ENCODE data around the gene CCDC12. TPM values are rescaled to one million over a fixed set of nuclear protein-coding genes. Genes with fewer than 3 reads are reported as not detected.

Gene CCDC12
- total RNA-seq, 1 experiment from 2014 or later, result 44.2 TPM

- intact Hi-C loops (cut with micrococcal nuclease), result no loop called here
- TF ChIP-seq CTCF (conservative IDR thresholded peaks at IDR 0.05; ENCODE audit: low read depth, low read length), result no peak
- TF ChIP-seq EZH2 (IDR thresholded peaks at IDR 0.05; ENCODE audit: low read length, unreplicated experiment), result no peak
- no peak for TF ChIP-seq EZH2phosphoT487 (IDR thresholded peaks at IDR 0.05; ENCODE audit: borderline replicate concordance, low read length)
- no peak overlapping the region for H3K27ac ChIP-seq (ENCODE audit: low read length)
Observed at GRCh38 chr3:47017504-47018268, 41.1 kb upstream of the CCDC12 start.

GRCh38 chr3:47016934-47017435 lies 40.4 kb upstream of the CCDC12 start:
- H3K27ac ChIP-seq (ENCODE audit: low read length), result no peak overlapping the region
- TF ChIP-seq EZH2phosphoT487 (IDR thresholded peaks at IDR 0.05; ENCODE audit: borderline replicate concordance, low read length) (no peak), CTCF (conservative IDR thresholded peaks at IDR 0.05; ENCODE audit: low read depth, low read length) (no peak), EZH2 (IDR thresholded peaks at IDR 0.05; ENCODE audit: low read length, unreplicated experiment) (no peak)
- H3K9me2 ChIP-seq (replicated peaks; ENCODE audit: low read length), result no peaks in the 10 kb centered on the region
- H3K4me3 ChIP-seq (ENCODE audit: low read length), result no peak overlapping the region
- H3F3A ChIP-seq (ENCODE audit: low read length, unreplicated experiment), result no peaks in the 10 kb centered on the region
- no peak overlapping the region for H3K4me2 ChIP-seq (ENCODE audit: low read length)
- intact Hi-C loops (cut with micrococcal nuclease), result no loop called here
- H3K36me3 ChIP-seq (ENCODE audit: low read depth, low read length), result peaks cover 17% of the 10 kb centered on the region; the same call in 1 of the 2 replicates
- no peaks in the 10 kb centered on the region for H3K27me3 ChIP-seq (ENCODE audit: low read length)
- ATAC-seq, result peak; percentile 58
- H4K20me1 ChIP-seq (ENCODE audit: low read length), result no peaks in the 10 kb centered on the region
- peak; percentile 41 for DNase-seq
- no peak overlapping the region for H2AFZ ChIP-seq (ENCODE audit: low read length)
- H3K9ac ChIP-seq (ENCODE audit: low read length), result no peak overlapping the region
- TSS peak; percentile 48 for BruUV-seq (replicated peaks)
- CTCF ChIA-PET, result interaction anchor here (0.7 kb wide), 1 partner anchor 13 kb away, joined by 3 read pairs; no protein-coding TSS in a partner anchor
- POLR2A ChIA-PET (ENCODE audit: unreplicated experiment), result no interaction called here
- H3K79me2 ChIP-seq (ENCODE audit: low read length), result peaks cover 3% of the 10 kb centered on the region; the same call in 1 of the 2 replicates
- H3K4me1 ChIP-seq (ENCODE audit: insufficient read depth, low read length), result peaks cover 5% of the 10 kb centered on the region; the same call in 1 of the 2 replicates
- no peaks in the 10 kb centered on the region for H3K9me3 ChIP-seq (ENCODE audit: low read length)

More at GRCh38 chr3:47017504-47018268, 41.1 kb upstream of the CCDC12 start:
- H3K9me2 ChIP-seq (replicated peaks; ENCODE audit: low read length), result no peaks in the 10 kb centered on the region
- ATAC-seq (no peak), DNase-seq (no peak)
- H3K9me3 ChIP-seq (ENCODE audit: low read length), result no peaks in the 10 kb centered on the region
- BruUV-seq (replicated peaks), result no TSS peak
- peaks cover 17% of the 10 kb centered on the region; the same call in 1 of the 2 replicates for H3K36me3 ChIP-seq (ENCODE audit: low read depth, low read length)
- no peaks in the 10 kb centered on the region for H3K27me3 ChIP-seq (ENCODE audit: low read length)
- no peaks in the 10 kb centered on the region for H3F3A ChIP-seq (ENCODE audit: low read length, unreplicated experiment)
- ChIA-PET CTCF (interaction anchor here (0.7 kb wide), 1 partner anchor 13 kb away, joined by 3 read pairs; no protein-coding TSS in a partner anchor), POLR2A (ENCODE audit: unreplicated experiment) (no interaction called here)
- H4K20me1 ChIP-seq (ENCODE audit: low read length), result no peaks in the 10 kb centered on the region
- H3K4me2 ChIP-seq (ENCODE audit: low read length), result no peak overlapping the region
- no peak overlapping the region for H3K4me3 ChIP-seq (ENCODE audit: low read length)
- H3K79me2 ChIP-seq (ENCODE audit: low read length), result peaks cover 3% of the 10 kb centered on the region; the same call in 1 of the 2 replicates
- H3K9ac ChIP-seq (ENCODE audit: low read length), result no peak overlapping the region
- peaks cover 5% of the 10 kb centered on the region; the same call in 1 of the 2 replicates for H3K4me1 ChIP-seq (ENCODE audit: insufficient read depth, low read length)
- H2AFZ ChIP-seq (ENCODE audit: low read length), result no peak overlapping the region
